Kidney (tissue), 14 donors: ENCODE measurements around the gene PUS7L. TPM values are rescaled to one million over a fixed set of nuclear protein-coding genes. Genes with fewer than 3 reads are reported as not detected.

Experiments used
- DNase-seq, 5 donors: peaks; one replicate each; pipeline ENCODE4 v3.0.0-alpha.2; 2013 to 2020
- FAIRE-seq: peaks from 2 replicates; lab custom pipeline; 2012; peaks lifted over from hg19 to GRCh38; lab: Jason Lieb, UNC
- H3K27ac ChIP-seq, 2 donors: one replicate each; pipeline ENCODE4 v1.7.0; 2013; ENCODE audit warnings: low read depth in 2 of 2, low read length in 2 of 2, inconsistent platforms in 1 of 2
- H3K27me3 ChIP-seq: one replicate; pipeline ENCODE4 v1.7.1; 2013; ENCODE audit warnings: low read length, inconsistent platforms; ENCODE audit not compliant: control insufficient read depth, insufficient read depth
- H3K36me3 ChIP-seq, 3 donors: one replicate each; pipeline versions ENCODE4 v1.7.0 to v1.7.1; 2013; ENCODE audit warnings: low read length in 3 of 3, control low read depth in 1 of 3, inconsistent platforms in 1 of 3; ENCODE audit not compliant: insufficient read depth in 3 of 3, control insufficient read depth in 2 of 3
- H3K4me1 ChIP-seq, 3 donors: one replicate each; pipeline versions ENCODE4 v1.7.0 to v1.7.1; 2013; ENCODE audit warnings: low read length in 3 of 3, inconsistent platforms in 1 of 3, low read depth in 1 of 3; ENCODE audit not compliant: control insufficient read depth in 2 of 3, insufficient read depth in 2 of 3
- H3K4me3 ChIP-seq, 3 donors: one replicate each; pipeline versions ENCODE4 v1.7.0 to v1.8.1; 2013; ENCODE audit warnings: low read length in 3 of 3, control low read depth in 1 of 3, inconsistent platforms in 1 of 3
- H3K9ac ChIP-seq, 3 donors: one replicate each; pipeline versions ENCODE4 v1.7.0 to v1.7.1; 2013; ENCODE audit warnings: low read length in 3 of 3, control low read depth in 1 of 3, inconsistent platforms in 1 of 3
- H3K9me3 ChIP-seq, 3 donors: one replicate each; pipeline versions ENCODE4 v1.7.0 to v1.7.1; 2013; ENCODE audit warnings: low read length in 3 of 3, control low read depth in 1 of 3, inconsistent platforms in 1 of 3; ENCODE audit not compliant: control insufficient read depth in 2 of 3, insufficient read depth in 1 of 3
- CTCF ChIP-seq: IDR thresholded peaks from 3 replicates; pipeline ENCODE4 v1.5.1; 2012; ENCODE audit warnings: mild to moderate bottlenecking, moderate library complexity, borderline replicate concordance; ENCODE audit not compliant: insufficient read depth; ENCODE audit errors: extremely low read depth
- intact Hi-C: fragments of 100-400 bp; cut with DNase I; formaldehyde crosslinking; loops from one replicate; pipeline ENCODE4 v1.11.1; 2022
- polyA plus RNA-seq: library from polyadenylated mRNA; stranded (reverse); fragments of 350-450 nt; fragmentation: Illumina TruSeq; extraction: RNeasy Lipid Tissue Mini Kit (QIAGEN cat#74804); gene quantifications from one replicate; pipeline ENCODE4 v1.2.3, GENCODE V29; 2014; ENCODE audit warnings: low read depth, low replicate concordance; ENCODE audit not compliant: insufficient read depth
- total RNA-seq: library from RNA; stranded (reverse); fragmentation: NEBNext Ultra II Directional; extraction: Animal tissue kit (Norgen Biotek cat#: 25700); gene quantifications from one replicate; pipeline ENCODE4 v1.2.1, GENCODE V29; 2021
- donor health status: control.
- donor health status: control.
- donor health status: control.
- donor health status: control.
- donor health status: control.
- donor health status: DM: yes; HTN: yes; CAD: no.
- donor health status: Normal renal cell carcinoma (clear cell type).

The PUS7L gene
- total and polyA plus RNA-seq, 2 donors from 2014 or later, result 1.8 to 14.5 TPM

- Histone ChIP-seq H3K27me3 (no peaks in the 10 kb centered on the region), H3K36me3 (peaks cover 2 to 4% (median 2%) of the 10 kb centered on the region in 3 donors), H3K27ac (no peak overlapping the region), H3K4me1 (no peaks in the 10 kb centered on the region), H3K9me3 (no peaks in the 10 kb centered on the region), H3K9ac (no peak overlapping the region), H3K4me3 (no peak overlapping the region)
- no peak for DNase-seq
- TF ChIP-seq CTCF, result no peak
- intact Hi-C loops, result no loop called here
- no peak for FAIRE-seq
Observed at GRCh38 chr12:43744826-43745225, 13.8 kb downstream of the PUS7L start.

GRCh38 chr12:43742106-43742505, 16.5 kb downstream of the PUS7L start:
- FAIRE-seq (no peak), DNase-seq (no peak)
- Histone ChIP-seq H3K4me1 (no peaks in the 10 kb centered on the region), H3K9ac (no peak overlapping the region), H3K27ac (no peak overlapping the region), H3K4me3 (no peak overlapping the region), H3K9me3 (no peaks in the 10 kb centered on the region), H3K27me3 (no peaks in the 10 kb centered on the region), H3K36me3 (peaks cover 2 to 4% (median 2%) of the 10 kb centered on the region in 3 donors)
- no peak for TF ChIP-seq CTCF
- intact Hi-C loops, result no loop called here

- intact Hi-C loops, result no loop called here
- FAIRE-seq (no peak), DNase-seq (no peak)
- H3K27ac ChIP-seq, result no peak overlapping the region
- TF ChIP-seq CTCF, result no peak
- no peak overlapping the region for H3K4me3 ChIP-seq
- peaks cover 6 to 9% (median 6%) of the 10 kb centered on the region in 3 donors for H3K36me3 ChIP-seq
- H3K9ac ChIP-seq, result no peak overlapping the region
- no peaks in the 10 kb centered on the region for H3K27me3 ChIP-seq
- no peaks in the 10 kb centered on the region for H3K4me1 ChIP-seq
- no peaks in the 10 kb centered on the region for H3K9me3 ChIP-seq
Observed at GRCh38 chr12:43740511-43741100, 18.0 kb downstream of the PUS7L start.

GRCh38 chr12:43737646-43738045, 20.9 kb downstream of the PUS7L start:
- H3K9ac ChIP-seq, result no peak overlapping the region
- H3K9me3 ChIP-seq, result no peaks in the 10 kb centered on the region
- no peak overlapping the region for H3K27ac ChIP-seq
- no peak for DNase-seq
- peaks cover 5 to 7% (median 6%) of the 10 kb centered on the region in 3 donors for H3K36me3 ChIP-seq
- intact Hi-C loops, result no loop called here
- no peaks in the 10 kb centered on the region for H3K27me3 ChIP-seq
- no peaks in the 10 kb centered on the region for H3K4me1 ChIP-seq
- no peak for TF ChIP-seq CTCF
- no peak for FAIRE-seq
- H3K4me3 ChIP-seq, result no peak overlapping the region
